SH-SY5Y (cell line): ENCODE data around the gene NRG4.

Experiments used
- GATA2 ChIP-seq: IDR thresholded peaks from 2 replicates; pipeline ENCODE4 v1.6.1; 2011; ENCODE audit warnings: mild to moderate bottlenecking, low read depth, low read length
- GATA3 ChIP-seq: IDR thresholded peaks from 2 replicates; pipeline ENCODE4 v1.6.1; 2011; ENCODE audit warnings: low read depth, mild to moderate bottlenecking, low read length, moderate library complexity

- TF ChIP-seq GATA3 = no peak
- TF ChIP-seq GATA2 = no peak
These were observed 111.6 kb downstream of the NRG4 start for GRCh38 chr15:75900577-75900976.
